Measurements from ENCODE around the gene BORCS5. TPM values are rescaled to one million over a fixed set of nuclear protein-coding genes. Genes with fewer than 3 reads are reported as not detected.

BORCS5 gene
- total RNA-seq, 1 donor from 2014 or later, result 25.2 TPM

DNA sequence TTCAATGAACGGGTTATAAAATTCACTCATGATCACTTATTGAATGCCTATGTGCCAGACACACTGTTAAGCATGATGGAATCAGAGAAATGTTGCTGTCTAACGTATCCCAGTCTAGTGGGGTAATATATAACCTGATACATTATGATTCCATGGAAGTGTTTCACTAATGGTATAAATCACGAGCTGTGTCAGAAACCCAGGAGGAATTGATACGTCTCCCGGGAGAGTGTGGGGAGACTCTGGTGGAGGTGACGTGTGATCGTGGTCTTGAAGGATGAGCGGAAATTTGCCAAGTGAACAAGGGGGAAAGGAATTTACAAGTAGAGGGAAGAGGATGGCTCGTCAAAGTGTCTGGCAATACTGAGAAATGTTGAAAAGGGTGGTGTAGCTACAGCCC is 33.3 kb upstream of the BORCS5 start:
- H3K27ac Mint-ChIP-seq, result no peak overlapping the region
- no peak for TF ChIP-seq CTCF (IDR thresholded peaks at IDR 0.05; ENCODE audit: unreplicated experiment)
- peaks cover 16% of the 10 kb centered on the region for H3K4me1 Mint-ChIP-seq (ENCODE audit: low read depth)
- H3K36me3 Mint-ChIP-seq (ENCODE audit: insufficient read depth), result no peaks in the 10 kb centered on the region
- H3K27me3 Mint-ChIP-seq, result no peaks in the 10 kb centered on the region
- no peak overlapping the region for H3K4me3 Mint-ChIP-seq (ENCODE audit: low read depth)
- DNase-seq (ENCODE audit: low spot score, unreplicated experiment), result no peak
- H3K9me3 Mint-ChIP-seq (ENCODE audit: low read depth), result no peaks in the 10 kb centered on the region

- no peaks in the 10 kb centered on the region for H3K36me3 Mint-ChIP-seq (ENCODE audit: insufficient read depth)
- H3K9me3 Mint-ChIP-seq (ENCODE audit: low read depth), result no peaks in the 10 kb centered on the region
- no peak for DNase-seq (ENCODE audit: low spot score, unreplicated experiment)
- H3K27ac Mint-ChIP-seq, result no peak overlapping the region
- peaks cover 13% of the 10 kb centered on the region for H3K4me1 Mint-ChIP-seq (ENCODE audit: low read depth)
- H3K4me3 Mint-ChIP-seq (ENCODE audit: low read depth), result no peak overlapping the region
- no peaks in the 10 kb centered on the region for H3K27me3 Mint-ChIP-seq
- no peak for TF ChIP-seq CTCF (IDR thresholded peaks at IDR 0.05; ENCODE audit: unreplicated experiment)
Measured at GRCh38 chr12:12326262-12326661, 30.6 kb upstream of the BORCS5 start.

DNA sequence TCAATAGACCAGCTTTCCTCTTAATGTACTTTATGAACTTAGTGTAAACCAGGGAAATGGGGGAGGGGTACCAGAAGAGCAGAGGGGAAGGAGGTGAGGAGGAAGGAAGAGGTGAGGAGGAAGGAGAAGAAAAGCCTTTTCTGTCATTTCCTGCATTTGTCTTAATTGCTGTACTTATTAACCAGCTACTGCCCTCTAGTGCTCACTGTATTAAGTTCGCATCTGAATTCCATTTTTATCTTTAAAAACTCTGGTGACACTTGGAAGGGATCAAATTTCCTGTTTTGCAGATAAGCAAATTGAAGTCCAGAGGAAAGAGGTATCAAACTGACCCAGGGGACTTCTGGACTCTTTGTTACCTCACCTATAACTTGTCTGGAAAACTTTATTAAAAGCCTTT is 29.1 kb upstream of the BORCS5 start:
- TF ChIP-seq CTCF (IDR thresholded peaks at IDR 0.05; ENCODE audit: unreplicated experiment), result peak; percentile 88
- H3K9me3 Mint-ChIP-seq (ENCODE audit: low read depth), result no peaks in the 10 kb centered on the region
- H3K36me3 Mint-ChIP-seq (ENCODE audit: insufficient read depth), result no peaks in the 10 kb centered on the region
- no peak for DNase-seq (ENCODE audit: low spot score, unreplicated experiment)
- no peaks in the 10 kb centered on the region for H3K27me3 Mint-ChIP-seq
- H3K4me3 Mint-ChIP-seq (ENCODE audit: low read depth), result no peak overlapping the region
- no peak overlapping the region for H3K27ac Mint-ChIP-seq
- H3K4me1 Mint-ChIP-seq (ENCODE audit: low read depth), result peaks cover 27% of the 10 kb centered on the region

DNA sequence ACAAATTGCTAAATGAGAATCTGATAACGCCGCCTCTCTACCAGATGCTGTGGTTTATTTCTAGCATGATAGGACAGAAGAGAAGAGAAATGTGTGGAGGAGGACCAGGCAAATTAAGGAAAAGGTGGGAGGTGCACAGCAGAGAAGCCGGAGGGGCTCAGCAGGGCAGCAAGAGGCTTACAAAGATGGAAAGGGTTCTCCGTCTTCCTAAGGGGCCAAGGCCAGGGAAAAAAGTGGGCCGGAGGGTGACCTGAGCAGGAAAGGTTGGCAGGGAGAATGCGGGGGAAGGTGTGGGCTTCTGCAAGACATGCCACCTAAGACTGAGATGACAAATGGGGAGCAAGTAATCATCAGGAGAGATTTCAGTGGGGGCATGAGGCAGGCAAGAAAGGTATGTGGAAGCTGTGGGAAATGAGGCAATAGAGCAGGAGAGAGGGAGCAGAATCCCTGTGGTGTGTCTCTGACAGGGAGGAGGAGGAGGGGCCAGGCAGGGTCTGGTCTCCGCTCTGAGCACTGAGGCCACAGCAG is 25.6 kb upstream of the BORCS5 start:
- no peak for TF ChIP-seq CTCF (IDR thresholded peaks at IDR 0.05; ENCODE audit: unreplicated experiment)
- no peaks in the 10 kb centered on the region for H3K27me3 Mint-ChIP-seq
- H3K4me1 Mint-ChIP-seq (ENCODE audit: low read depth), result peaks cover 36% of the 10 kb centered on the region
- no peaks in the 10 kb centered on the region for H3K9me3 Mint-ChIP-seq (ENCODE audit: low read depth)
- H3K27ac Mint-ChIP-seq, result peak overlapping the region; percentile 94
- DNase-seq (ENCODE audit: low spot score, unreplicated experiment), result no peak
- peaks cover 7% of the 10 kb centered on the region for H3K36me3 Mint-ChIP-seq (ENCODE audit: insufficient read depth)
- peak overlapping the region; percentile 32 for H3K4me3 Mint-ChIP-seq (ENCODE audit: low read depth)

DNA sequence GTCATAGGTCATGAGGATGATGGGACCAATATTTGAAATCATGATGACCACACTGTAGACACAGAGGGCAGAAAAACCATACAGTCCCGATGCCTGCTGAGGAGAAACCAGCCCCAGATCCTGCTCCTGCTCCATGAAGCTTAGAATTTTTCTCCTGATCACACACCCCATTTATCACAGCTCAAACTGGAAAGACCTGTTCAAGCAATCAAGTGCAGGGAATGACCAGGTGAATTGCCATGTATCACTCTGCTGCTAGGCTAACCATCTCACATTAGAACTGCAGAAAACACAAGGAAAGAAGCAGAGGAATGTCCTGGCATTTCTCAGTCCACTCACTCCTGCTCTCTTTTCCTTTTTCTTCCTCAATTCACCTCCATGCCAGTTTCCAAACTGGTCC is 25.0 kb upstream of the BORCS5 start:
- peaks cover 7% of the 10 kb centered on the region for H3K36me3 Mint-ChIP-seq (ENCODE audit: insufficient read depth)
- H3K4me1 Mint-ChIP-seq (ENCODE audit: low read depth), result peaks cover 36% of the 10 kb centered on the region
- no peaks in the 10 kb centered on the region for H3K27me3 Mint-ChIP-seq
- TF ChIP-seq CTCF (IDR thresholded peaks at IDR 0.05; ENCODE audit: unreplicated experiment), result no peak
- DNase-seq (ENCODE audit: low spot score, unreplicated experiment), result no peak
- peak overlapping the region; percentile 94 for H3K27ac Mint-ChIP-seq
- no peaks in the 10 kb centered on the region for H3K9me3 Mint-ChIP-seq (ENCODE audit: low read depth)
- peak overlapping the region; percentile 32 for H3K4me3 Mint-ChIP-seq (ENCODE audit: low read depth)

Data from progenitor cell of endocrine pancreas (in vitro differentiated cells).